H54 (cell line): ENCODE data around the gene HEMGN.

Experiments
- DNase-seq: peaks from one replicate; pipeline ENCODE4 v3.0.0; 2011; ENCODE audit warnings: low spot score, mixed read lengths; ENCODE audit not compliant: insufficient read length
- FAIRE-seq: peaks from 3 replicates; lab custom pipeline; 2011; peaks lifted over from hg19 to GRCh38; lab: Jason Lieb, UNC
- POLR2A ChIP-seq: IDR thresholded peaks from 2 replicates; pipeline ENCODE4 v1.6.1; 2011; ENCODE audit warnings: low read depth, mild to moderate bottlenecking, low read length

The HEMGN gene

DNA sequence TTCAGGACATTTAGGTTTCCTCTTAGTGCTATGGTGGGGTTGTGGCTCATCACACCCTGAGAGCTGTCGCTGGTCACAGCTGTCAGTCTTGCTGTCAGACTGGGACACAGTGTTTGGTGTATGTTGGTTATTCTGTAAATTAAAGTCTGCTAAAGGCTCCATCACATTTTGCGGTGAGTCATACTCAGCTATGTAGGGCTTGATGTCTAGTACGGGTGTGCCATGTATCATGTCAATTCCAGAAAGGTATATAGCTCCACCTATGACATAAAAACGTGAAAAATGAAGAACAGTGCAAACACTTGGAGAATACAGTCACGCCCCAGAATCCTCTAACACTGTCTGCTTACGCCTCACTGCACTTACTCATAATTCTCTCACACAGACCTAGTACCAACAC is 27.6 kb downstream of the HEMGN start:
- DNase-seq, result no peak
- TF ChIP-seq POLR2A, result no peak
- no peak for FAIRE-seq

DNA sequence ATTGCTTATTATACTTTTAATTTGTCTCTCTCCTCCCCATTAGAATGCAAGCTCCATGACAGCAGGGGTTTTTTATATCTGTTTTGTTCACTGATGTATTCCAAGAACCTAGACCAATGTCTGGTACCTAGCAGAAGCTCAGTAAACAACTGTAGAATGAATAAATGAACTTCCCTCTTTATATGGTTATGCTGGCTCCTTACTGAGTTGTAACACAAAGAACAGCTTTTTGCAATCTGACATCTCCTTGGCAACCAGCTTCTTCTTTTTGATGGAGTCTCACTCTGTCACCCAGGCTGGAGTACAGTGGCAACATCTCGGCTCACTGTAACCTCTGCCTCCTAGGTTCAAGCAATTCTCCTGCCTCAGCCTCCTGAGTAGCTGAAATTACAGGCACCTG is 29.3 kb downstream of the HEMGN start:
- FAIRE-seq, result no peak
- no peak for DNase-seq
- TF ChIP-seq POLR2A, result no peak

DNA sequence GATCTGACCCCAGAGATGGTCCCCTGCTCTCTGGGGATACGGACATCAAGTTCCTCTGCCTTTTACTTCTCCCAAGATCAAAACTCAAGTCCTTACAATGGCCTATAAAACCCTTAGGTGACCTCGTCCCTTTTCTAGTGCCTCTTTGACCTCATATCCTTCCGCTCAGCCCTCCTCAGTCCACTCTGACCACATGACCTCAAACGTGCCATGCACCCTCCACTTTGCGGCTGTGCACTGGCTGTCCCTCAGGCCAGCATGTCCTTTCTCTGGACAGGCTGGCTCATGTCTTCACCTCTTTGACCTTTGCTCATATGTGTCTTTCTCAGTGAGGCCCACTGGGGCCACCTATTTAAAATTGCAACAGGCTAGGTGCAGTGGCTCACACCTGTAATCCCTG is 30.3 kb downstream of the HEMGN start:
- DNase-seq, result no peak
- FAIRE-seq, result no peak
- no peak for TF ChIP-seq POLR2A

DNA sequence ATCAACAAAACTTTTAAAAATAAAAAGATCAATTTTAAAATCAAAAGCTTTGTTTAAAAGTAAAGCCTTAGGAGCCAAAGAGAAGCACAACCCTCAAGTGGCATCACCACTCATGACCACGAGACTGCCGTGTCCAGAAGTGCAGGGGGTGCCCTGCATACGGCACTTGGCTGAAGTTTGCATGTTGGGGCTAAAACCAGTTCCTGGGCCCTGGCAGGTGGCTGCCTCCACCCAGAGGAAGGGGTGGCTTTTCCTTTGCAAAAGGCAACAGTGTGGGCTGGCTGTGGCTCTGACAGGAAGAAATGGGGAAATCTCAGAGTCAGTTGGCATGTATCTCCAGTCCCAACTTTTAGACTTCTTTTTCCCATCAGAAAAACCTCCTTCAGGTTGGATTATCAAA is 30.9 kb downstream of the HEMGN start:
- TF ChIP-seq POLR2A, result no peak
- DNase-seq (no peak), FAIRE-seq (no peak)

DNA sequence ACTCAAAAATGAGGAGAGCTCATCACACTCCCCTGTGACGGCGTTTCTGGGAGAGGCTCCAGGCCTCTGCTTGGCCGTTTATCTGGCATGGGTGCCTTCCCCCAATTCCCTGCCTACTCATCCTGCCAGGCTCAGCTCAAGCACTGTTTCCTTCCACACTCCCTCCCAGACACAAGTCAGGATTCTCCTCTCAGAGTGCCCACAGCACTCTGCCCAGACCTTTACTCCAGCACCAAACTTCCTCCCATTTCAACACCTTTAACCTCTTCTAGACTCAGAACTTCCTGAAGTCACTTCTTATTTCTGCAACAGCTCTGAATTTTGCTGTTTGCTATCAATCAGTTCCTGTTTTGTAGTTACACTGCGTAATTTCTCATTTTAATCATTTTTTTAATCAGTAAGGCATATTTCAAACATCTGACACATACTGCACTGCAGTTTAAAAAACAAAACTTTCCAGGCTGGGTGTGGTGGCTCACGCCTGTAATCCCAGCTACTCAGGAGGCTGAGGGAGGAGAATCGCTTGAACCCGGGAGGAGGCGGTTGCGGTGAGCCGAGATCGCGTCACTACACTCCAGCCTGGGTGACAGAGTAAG is 31.6 kb downstream of the HEMGN start:
- FAIRE-seq, result no peak
- no peak for DNase-seq
- TF ChIP-seq POLR2A, result no peak

DNA sequence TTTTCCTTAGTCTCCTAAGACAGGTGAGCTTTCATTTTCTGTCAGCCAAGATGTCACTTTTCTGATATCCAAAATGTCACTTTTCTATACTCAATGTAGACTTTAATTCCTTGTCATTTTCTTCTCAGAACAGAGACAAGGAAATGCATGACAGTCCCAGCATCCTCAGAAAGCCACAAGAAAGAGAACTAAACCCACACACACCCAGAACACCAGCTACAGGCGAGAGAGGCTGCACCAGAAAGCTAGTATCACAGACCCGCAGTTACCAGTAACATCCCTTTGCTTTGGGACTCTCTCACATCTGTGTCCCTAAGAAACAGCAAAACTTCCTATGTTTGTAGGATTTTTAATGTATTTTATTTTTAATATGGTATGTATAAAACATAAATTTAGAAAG is 32.7 kb downstream of the HEMGN start:
- TF ChIP-seq POLR2A, result no peak
- DNase-seq, result no peak
- FAIRE-seq, result peak; percentile 48

DNA sequence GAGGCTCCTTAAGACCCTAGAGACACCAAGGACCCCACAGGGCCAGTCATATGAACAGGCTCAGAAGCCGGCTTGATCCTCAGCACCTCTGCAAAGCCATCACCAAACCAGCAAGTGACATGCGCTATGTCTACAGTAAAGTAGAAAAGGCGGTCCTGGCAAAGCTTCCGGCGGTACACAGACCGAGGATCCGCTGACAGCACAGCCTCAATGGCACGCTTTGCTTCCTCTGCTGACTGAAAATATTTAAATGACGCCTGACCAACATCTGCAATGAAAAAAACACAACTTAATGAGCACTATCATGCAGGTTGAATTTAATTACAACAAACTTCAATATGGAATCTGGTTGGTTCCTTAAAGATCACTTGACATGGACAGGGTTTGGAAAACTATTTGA is 33.2 kb downstream of the HEMGN start:
- FAIRE-seq (no peak), DNase-seq (no peak)
- no peak for TF ChIP-seq POLR2A

DNA sequence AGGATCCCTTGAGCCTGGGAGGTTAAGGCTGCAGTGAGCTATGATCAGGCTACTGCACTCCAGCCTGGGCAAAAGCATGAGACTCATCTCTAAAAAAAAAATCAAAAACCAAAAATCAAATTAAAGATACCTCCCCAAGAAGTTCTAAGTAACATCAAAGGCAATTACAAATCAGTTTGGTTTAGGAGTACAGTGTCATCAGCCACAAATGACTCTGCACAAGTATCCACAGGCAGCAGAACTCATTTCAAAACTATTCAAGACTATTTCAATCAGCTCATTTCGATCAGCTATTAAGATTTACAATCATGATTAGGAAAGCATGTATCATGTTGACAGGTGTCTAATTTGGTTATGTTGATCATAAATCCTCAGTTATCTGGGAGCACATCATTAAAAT is 34.8 kb downstream of the HEMGN start:
- no peak for DNase-seq
- peak; percentile 15 for FAIRE-seq
- TF ChIP-seq POLR2A, result no peak

DNA sequence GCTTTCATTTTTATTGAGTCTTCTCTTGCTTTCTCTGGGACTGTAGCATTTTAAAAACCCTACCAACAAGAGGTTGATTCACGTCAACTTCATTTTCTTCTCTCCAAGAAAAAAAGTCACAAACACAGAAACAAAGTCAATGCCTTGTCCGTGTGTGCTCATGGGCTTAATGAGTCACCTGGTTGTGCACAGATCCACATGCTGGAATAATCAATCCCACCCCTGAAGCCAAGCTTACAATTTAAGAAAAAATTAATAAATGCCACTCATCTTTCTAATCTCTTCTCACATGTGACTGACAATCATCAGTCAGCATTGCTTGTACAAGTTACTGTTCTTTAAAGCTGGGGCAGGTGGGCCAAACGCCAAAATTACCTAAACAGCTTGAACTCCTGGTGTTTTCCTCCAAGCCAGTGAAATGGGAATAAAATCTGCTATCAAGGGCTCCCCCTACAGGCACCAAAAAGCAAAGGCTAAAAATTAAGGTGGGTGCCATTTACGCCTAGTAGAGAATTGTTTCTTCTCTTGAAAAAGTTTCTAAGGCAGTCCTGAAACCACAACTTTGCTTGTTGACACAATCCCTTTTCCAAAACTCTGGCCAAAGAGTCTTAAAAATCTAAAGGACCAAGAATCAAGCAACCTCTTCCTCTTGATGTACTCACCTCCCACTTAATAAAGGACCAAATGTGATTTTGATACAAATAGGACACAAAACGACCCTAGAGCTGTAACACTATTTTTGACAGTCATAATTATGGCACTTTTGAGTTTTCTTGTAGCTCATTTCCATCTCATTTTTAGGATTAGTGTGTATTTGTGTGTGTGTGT is 37.0 kb downstream of the HEMGN start:
- no peak for TF ChIP-seq POLR2A
- FAIRE-seq, result peak; percentile 94
- DNase-seq, result peak; percentile 67

DNA sequence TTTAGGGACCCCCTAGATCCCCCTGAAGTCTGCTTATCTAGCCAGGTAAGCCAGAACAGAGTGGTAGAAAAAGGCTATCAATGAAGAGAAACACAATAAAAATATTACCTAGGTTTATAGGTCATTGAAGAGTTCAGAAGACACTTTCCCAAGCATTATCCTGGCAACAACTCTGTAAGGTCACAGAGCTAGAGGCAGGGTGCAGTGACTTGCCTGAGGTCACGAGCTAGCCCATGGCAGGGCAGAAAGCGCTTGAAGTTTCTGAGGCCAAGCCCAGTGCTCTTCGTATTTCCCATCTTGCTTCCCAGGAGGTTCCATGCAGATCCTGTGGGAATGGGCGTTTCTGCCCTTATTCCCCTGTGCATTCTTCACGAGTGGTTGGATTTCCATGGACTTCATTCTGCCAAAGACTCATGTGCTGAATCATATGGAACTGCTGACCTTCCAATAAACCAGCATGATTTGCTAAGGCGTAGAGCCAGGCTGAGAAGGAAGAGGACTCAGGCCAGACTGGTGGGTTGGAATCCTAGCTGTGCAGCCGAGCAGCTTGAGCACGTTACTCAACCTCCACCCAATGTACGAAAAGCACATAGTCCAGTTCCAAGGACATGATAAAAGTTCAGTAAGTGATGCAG is 37.8 kb downstream of the HEMGN start:
- no peak for TF ChIP-seq POLR2A
- no peak for DNase-seq
- no peak for FAIRE-seq

DNA sequence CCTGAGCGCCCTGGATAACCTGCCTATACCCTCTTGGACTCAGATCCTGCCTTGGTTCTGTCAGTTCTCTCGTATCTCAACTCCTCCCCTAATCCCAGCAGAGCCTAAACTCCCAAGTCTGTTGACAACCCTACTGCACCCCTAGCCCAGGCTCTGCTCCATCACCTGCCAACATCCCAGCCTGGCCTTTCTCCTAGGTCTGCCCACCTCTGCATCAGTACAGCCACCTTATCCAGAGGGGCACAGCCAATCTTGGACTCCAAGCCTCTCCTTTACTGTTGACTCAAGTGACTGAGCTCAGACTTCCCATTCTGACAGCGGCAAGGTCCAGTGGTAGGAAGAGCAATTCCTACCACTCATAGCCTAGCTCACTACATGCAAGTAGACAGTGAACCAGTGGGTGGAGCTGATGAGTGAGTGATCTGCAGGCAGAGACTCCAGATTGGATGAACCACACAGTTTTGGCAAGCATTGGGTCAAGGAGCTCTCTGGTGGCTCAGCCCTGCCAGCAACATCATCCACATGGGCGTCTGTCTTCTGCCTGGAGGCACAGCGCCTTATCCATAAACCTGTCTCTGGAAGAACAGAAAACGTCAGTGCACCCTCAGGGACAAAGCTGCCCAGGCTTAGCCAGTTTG is 42.2 kb downstream of the HEMGN start:
- no peak for TF ChIP-seq POLR2A
- FAIRE-seq (peak; percentile 93), DNase-seq (peak; percentile 74)

DNA sequence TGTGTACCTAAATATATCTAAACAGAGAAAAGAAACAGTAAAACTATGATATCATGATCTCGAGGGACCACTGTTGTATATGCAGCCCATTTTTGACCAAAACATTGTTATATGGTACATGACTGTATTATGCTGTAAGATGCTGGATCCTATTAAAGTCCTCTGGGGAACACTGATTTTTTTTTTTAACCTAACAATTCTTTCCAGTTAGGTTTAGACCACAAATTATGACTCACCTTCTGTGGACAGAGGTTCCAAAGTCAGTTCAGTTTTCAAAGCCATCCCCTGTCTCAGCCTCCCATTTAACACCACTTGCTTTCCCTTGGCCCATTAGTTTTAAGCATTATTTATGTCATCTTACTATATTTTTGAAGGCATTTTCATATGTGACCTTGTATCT is 42.8 kb downstream of the HEMGN start:
- DNase-seq (no peak), FAIRE-seq (peak; percentile 11)
- no peak for TF ChIP-seq POLR2A

DNA sequence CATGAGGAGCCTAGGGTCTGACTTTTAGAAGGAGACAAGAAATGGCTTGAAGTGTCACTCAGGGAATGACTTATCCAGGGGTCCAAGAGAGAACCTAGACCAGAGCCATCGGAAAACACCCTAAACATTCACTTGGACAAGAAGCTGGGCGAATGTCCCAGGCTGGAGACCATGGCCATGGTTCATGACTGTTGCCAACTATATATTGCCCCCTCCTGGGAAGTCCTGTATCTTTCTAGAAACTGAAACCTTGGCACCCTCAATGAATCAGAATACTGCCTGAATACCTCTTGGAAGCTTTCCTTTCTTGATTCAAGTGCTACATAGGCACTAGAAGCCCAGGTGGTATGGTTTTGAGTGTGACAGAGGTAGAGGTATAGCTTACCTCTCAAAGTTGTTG is 45.6 kb downstream of the HEMGN start:
- FAIRE-seq, result no peak
- no peak for DNase-seq
- TF ChIP-seq POLR2A, result no peak

DNA sequence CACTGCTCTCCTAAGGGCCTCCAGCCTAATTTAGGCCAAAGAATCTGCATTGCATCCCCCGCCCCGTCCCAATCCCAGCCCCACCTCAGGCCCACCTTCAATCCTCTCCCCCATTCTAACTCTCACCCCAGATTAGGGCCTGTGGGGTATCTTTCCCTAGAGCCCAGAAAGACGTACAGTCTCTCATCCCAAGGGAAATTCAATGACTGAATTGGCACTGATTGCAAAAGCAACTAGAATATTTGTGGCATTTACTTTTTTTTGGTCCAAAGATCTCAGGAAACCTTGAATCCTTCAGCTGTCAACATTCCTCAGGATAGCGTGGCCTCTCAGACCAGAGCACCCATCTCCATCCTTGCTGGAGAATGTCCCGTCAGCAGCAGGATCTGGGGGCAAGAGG is 46.2 kb downstream of the HEMGN start:
- FAIRE-seq (no peak), DNase-seq (no peak)
- no peak for TF ChIP-seq POLR2A
